Mucosa of rectum (tissue), 2 donors: ENCODE data around the gene TGFBR3.

Experiments
- H3K27ac ChIP-seq, 2 donors: one replicate each; pipeline ENCODE4 v1.7.0; 2013; ENCODE audit warnings: inconsistent platforms in 2 of 2, low read depth in 2 of 2, low read length in 2 of 2
- H3K27me3 ChIP-seq, 2 donors: one replicate each; pipeline ENCODE4 v1.7.0; 2013; ENCODE audit warnings: low read length in 2 of 2; ENCODE audit not compliant: control insufficient read depth in 2 of 2, insufficient read depth in 2 of 2
- H3K36me3 ChIP-seq, 2 donors: one replicate each; pipeline ENCODE4 v1.7.0; 2013; ENCODE audit warnings: low read length in 2 of 2; ENCODE audit not compliant: control insufficient read depth in 2 of 2, insufficient read depth in 2 of 2
- H3K4me1 ChIP-seq, 2 donors: one replicate each; pipeline ENCODE4 v1.7.0; 2013; ENCODE audit warnings: low read length in 2 of 2, mild to moderate bottlenecking in 1 of 2; ENCODE audit not compliant: control insufficient read depth in 2 of 2, insufficient read depth in 2 of 2
- H3K4me3 ChIP-seq, 2 donors: one replicate each; pipeline ENCODE4 v1.7.0; 2013; ENCODE audit warnings: low read length in 2 of 2
- H3K9ac ChIP-seq, 2 donors: one replicate each; pipeline ENCODE4 v1.7.0; 2013; ENCODE audit warnings: low read length in 2 of 2, low read depth in 1 of 2, mild to moderate bottlenecking in 1 of 2
- H3K9me3 ChIP-seq, 2 donors: one replicate each; pipeline ENCODE4 v1.7.0; 2013; ENCODE audit warnings: low read length in 2 of 2; ENCODE audit not compliant: control insufficient read depth in 2 of 2
- donor health status: healthy.
- donor health status: Normal muscosa, but diverticular disease.

TGFBR3 gene

GRCh38 chr1:91884459-91885212, 1.3 kb downstream of the TGFBR3 start:
- peak overlapping the region; percentile 71 to 84 for H3K4me3 ChIP-seq
- peaks cover 2 to 10% of the 10 kb centered on the region in 2 donors for H3K27me3 ChIP-seq
- peak overlapping the region; percentile 56 to 87 for H3K9ac ChIP-seq
- no peaks in the 10 kb centered on the region for H3K36me3 ChIP-seq
- H3K27ac ChIP-seq: peak overlapping the region; percentile 84 to 90
- H3K4me1 ChIP-seq: peaks cover 13% of the 10 kb centered on the region in 2 donors
- no peaks in the 10 kb centered on the region for H3K9me3 ChIP-seq

GRCh38 chr1:91883470-91883869, 2.5 kb downstream of the TGFBR3 start:
- Histone ChIP-seq H3K36me3 (no peaks in the 10 kb centered on the region), H3K27ac (no peak overlapping the region), H3K4me1 (peaks cover 13% of the 10 kb centered on the region in 2 donors), H3K4me3 (peak overlapping the region; percentile 29 to 62), H3K27me3 (peaks cover 2 to 10% of the 10 kb centered on the region in 2 donors), H3K9me3 (no peaks in the 10 kb centered on the region), H3K9ac (no peak overlapping the region)

GRCh38 chr1:91881280-91881679, 4.7 kb downstream of the TGFBR3 start:
- Histone ChIP-seq H3K4me3 (no peak overlapping the region), H3K9ac (no peak overlapping the region), H3K27ac (no peak overlapping the region), H3K4me1 (peaks cover 8 to 9% of the 10 kb centered on the region in 2 donors), H3K27me3 (peaks cover 2 to 10% of the 10 kb centered on the region in 2 donors), H3K36me3 (no peaks in the 10 kb centered on the region), H3K9me3 (no peaks in the 10 kb centered on the region)

- Histone ChIP-seq H3K27ac (no peak overlapping the region), H3K4me3 (no peak overlapping the region), H3K27me3 (peaks cover 0 to 8% of the 10 kb centered on the region in 2 donors), H3K36me3 (no peaks in the 10 kb centered on the region), H3K9me3 (no peaks in the 10 kb centered on the region), H3K4me1 (peaks cover 4 to 6% of the 10 kb centered on the region in 2 donors), H3K9ac (no peak overlapping the region)
Observed at GRCh38 chr1:91879733-91880132, 6.2 kb downstream of the TGFBR3 start.

- peaks cover 0 to 3% of the 10 kb centered on the region in 2 donors for H3K27me3 ChIP-seq
- no peaks in the 10 kb centered on the region for H3K36me3 ChIP-seq
- H3K4me1 ChIP-seq: no peaks in the 10 kb centered on the region
- H3K9ac ChIP-seq: no peak overlapping the region
- H3K4me3 ChIP-seq: no peak overlapping the region
- no peaks in the 10 kb centered on the region for H3K9me3 ChIP-seq
- H3K27ac ChIP-seq: no peak overlapping the region
Observed at GRCh38 chr1:91877574-91878208, 8.3 kb downstream of the TGFBR3 start.

GRCh38 chr1:91876781-91877573, 9.0 kb downstream of the TGFBR3 start:
- Histone ChIP-seq H3K4me3 (no peak overlapping the region), H3K9me3 (no peaks in the 10 kb centered on the region), H3K27ac (no peak overlapping the region), H3K9ac (no peak overlapping the region), H3K27me3 (peaks cover 0 to 3% of the 10 kb centered on the region in 2 donors), H3K36me3 (no peaks in the 10 kb centered on the region), H3K4me1 (peaks cover 0 to 4% of the 10 kb centered on the region in 2 donors)

- Histone ChIP-seq H3K27ac (no peak overlapping the region), H3K36me3 (no peaks in the 10 kb centered on the region), H3K4me1 (peaks cover 0 to 5% of the 10 kb centered on the region in 2 donors), H3K27me3 (peaks cover 0 to 3% of the 10 kb centered on the region in 2 donors), H3K9ac (no peak overlapping the region), H3K4me3 (no peak overlapping the region), H3K9me3 (no peaks in the 10 kb centered on the region)
Observed at GRCh38 chr1:91876040-91876470, 9.9 kb downstream of the TGFBR3 start.

- no peak overlapping the region for H3K4me3 ChIP-seq
- H3K9ac ChIP-seq: no peak overlapping the region
- no peaks in the 10 kb centered on the region for H3K36me3 ChIP-seq
- no peaks in the 10 kb centered on the region for H3K27me3 ChIP-seq
- H3K4me1 ChIP-seq: peaks cover 0 to 5% of the 10 kb centered on the region in 2 donors
- H3K27ac ChIP-seq: no peak overlapping the region
- no peaks in the 10 kb centered on the region for H3K9me3 ChIP-seq
Observed at GRCh38 chr1:91874167-91874566, 11.8 kb downstream of the TGFBR3 start.

- H3K4me1 ChIP-seq: peaks cover 0 to 5% of the 10 kb centered on the region in 2 donors
- H3K4me3 ChIP-seq: no peak overlapping the region
- no peaks in the 10 kb centered on the region for H3K27me3 ChIP-seq
- H3K9ac ChIP-seq: no peak overlapping the region
- H3K36me3 ChIP-seq: no peaks in the 10 kb centered on the region
- no peak overlapping the region for H3K27ac ChIP-seq
- H3K9me3 ChIP-seq: no peaks in the 10 kb centered on the region
Observed at GRCh38 chr1:91872559-91873081, 13.3 kb downstream of the TGFBR3 start.
